Fibroblast of lung (primary cell): Measurements from ENCODE around the gene RALGDS. TPM values are rescaled to one million over a fixed set of nuclear protein-coding genes. Genes with fewer than 3 reads are reported as not detected.

Source experiments
- DNase-seq, 2 donors: peaks; one replicate each; pipeline versions ENCODE4 v3.0.0 to v3.0.0-alpha.2; 2010; ENCODE audit warnings: low read depth in 2 of 2
- H2AFZ ChIP-seq: 2 replicates; pipeline ENCODE4 v1.5.1; 2012; ENCODE audit warnings: low read length, control low read depth, inconsistent platforms
- H3K27ac ChIP-seq: 2 replicates; pipeline ENCODE4 v1.5.1; 2011; ENCODE audit warnings: low read length, control low read depth; ENCODE audit not compliant: insufficient read depth
- H3K27me3 ChIP-seq: 2 replicates; pipeline ENCODE4 v1.5.1; 2011; ENCODE audit warnings: mild to moderate bottlenecking, low read length; ENCODE audit not compliant: control insufficient read depth, insufficient read depth
- H3K36me3 ChIP-seq: 2 replicates; pipeline ENCODE4 v1.5.1; 2011; ENCODE audit warnings: low read length; ENCODE audit not compliant: control insufficient read depth, insufficient read depth
- H3K4me1 ChIP-seq: 2 replicates; pipeline ENCODE4 v1.5.1; 2011; ENCODE audit warnings: low read length; ENCODE audit not compliant: control insufficient read depth, insufficient read depth; ENCODE audit errors: extremely low read depth
- H3K4me2 ChIP-seq: 2 replicates; pipeline ENCODE4 v1.5.1; 2011; ENCODE audit warnings: low read length, control low read depth; ENCODE audit not compliant: insufficient read depth; ENCODE audit errors: extremely low read depth
- H3K4me3 ChIP-seq, 4 experiments: fragments of 200-600 bp in 1 of 4; sonication (generic) in 1 of 4; replicated peaks in 1 of 4; 2 replicates each; pipeline ENCODE4 v1.5.1; 2011 to 2016; ENCODE audit warnings: low read length in 4 of 4, low read depth in 3 of 4, mild to moderate bottlenecking in 3 of 4, control low read depth in 2 of 4, inconsistent platforms in 1 of 4, mixed read lengths in 1 of 4; ENCODE audit not compliant: insufficient read depth in 1 of 4; ENCODE audit errors: control extremely low read depth in 1 of 4
- H3K79me2 ChIP-seq: 2 replicates; pipeline ENCODE4 v1.5.1; 2012; ENCODE audit warnings: mild to moderate bottlenecking, low read length, inconsistent platforms; ENCODE audit not compliant: control insufficient read depth, insufficient read depth
- H3K9ac ChIP-seq: 2 replicates; pipeline ENCODE4 v1.5.1; 2011; ENCODE audit warnings: mild to moderate bottlenecking, low read length, control low read depth; ENCODE audit not compliant: insufficient read depth
- H3K9me3 ChIP-seq: 2 replicates; pipeline ENCODE4 v1.5.1; 2012; ENCODE audit warnings: low read depth, low read length; ENCODE audit not compliant: control insufficient read depth, insufficient read depth
- H4K20me1 ChIP-seq: 2 replicates; pipeline ENCODE4 v1.5.1; 2011; ENCODE audit warnings: low read length; ENCODE audit not compliant: control insufficient read depth, insufficient read depth; ENCODE audit errors: extremely low read depth
- EZH2 ChIP-seq: IDR thresholded peaks from 2 replicates; pipeline ENCODE4 v1.5.1; 2012; ENCODE audit warnings: low read length, control low read depth, mild to moderate bottlenecking; ENCODE audit errors: missing control alignments
- polyA plus RNA-seq, 2 donors: library from polyadenylated mRNA; depleted of rRNA in 1 of 2; stranded (reverse) in 1 of 2; unstranded in 1 of 2; fragments of >200 nt; gene quantifications; 2 replicates each; pipeline ENCODE4 v1.2.1, GENCODE V29; 2011 to 2012; ENCODE audit warnings: missing spikeins in 1 of 2
- total RNA-seq: library from RNA; depleted of rRNA; stranded (reverse); fragments of >200 nt; gene quantifications from 2 replicates; pipeline ENCODE4 v1.2.1, GENCODE V29; 2014
- TF ChIP-seq, protein P1 (sequence below), 2 donors: IDR thresholded peaks in 1 of 2; conservative IDR thresholded peaks in 1 of 2; 1 replicate in 1 of 2; 2 replicates in 1 of 2; pipeline ENCODE4 v1.5.1; 2011 to 2012; ENCODE audit warnings: low read length in 2 of 2, control low read depth in 1 of 2, inconsistent platforms in 1 of 2, low read depth in 1 of 2, mild to moderate bottlenecking in 1 of 2

The RALGDS gene
- total and polyA plus RNA-seq, 2 donors (not counting 1 experiment from before 2014, with no cell fraction given): 16.6 to 23.6 TPM

DNA sequence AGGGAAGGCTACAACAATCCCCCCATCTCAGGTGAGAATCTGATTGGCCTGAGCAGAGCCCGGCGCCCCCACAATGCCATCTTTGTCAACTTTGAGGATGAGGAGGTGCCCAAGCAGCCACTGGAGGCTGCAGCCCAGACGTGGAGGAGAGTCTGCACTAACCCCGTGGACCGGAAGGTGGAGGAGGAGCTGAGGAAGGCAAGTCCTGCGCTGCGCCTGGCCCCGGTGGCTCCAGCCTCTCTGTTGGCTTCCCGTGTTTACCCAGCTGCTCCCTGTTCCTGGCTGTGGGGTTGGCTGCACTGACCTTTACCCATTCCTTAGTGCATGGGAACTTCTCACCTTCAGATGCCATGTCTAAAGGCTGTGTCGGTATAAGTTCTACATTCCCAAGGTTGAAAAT lies 70.3 kb downstream of the RALGDS start:
- TF ChIP-seq, protein P1, sequence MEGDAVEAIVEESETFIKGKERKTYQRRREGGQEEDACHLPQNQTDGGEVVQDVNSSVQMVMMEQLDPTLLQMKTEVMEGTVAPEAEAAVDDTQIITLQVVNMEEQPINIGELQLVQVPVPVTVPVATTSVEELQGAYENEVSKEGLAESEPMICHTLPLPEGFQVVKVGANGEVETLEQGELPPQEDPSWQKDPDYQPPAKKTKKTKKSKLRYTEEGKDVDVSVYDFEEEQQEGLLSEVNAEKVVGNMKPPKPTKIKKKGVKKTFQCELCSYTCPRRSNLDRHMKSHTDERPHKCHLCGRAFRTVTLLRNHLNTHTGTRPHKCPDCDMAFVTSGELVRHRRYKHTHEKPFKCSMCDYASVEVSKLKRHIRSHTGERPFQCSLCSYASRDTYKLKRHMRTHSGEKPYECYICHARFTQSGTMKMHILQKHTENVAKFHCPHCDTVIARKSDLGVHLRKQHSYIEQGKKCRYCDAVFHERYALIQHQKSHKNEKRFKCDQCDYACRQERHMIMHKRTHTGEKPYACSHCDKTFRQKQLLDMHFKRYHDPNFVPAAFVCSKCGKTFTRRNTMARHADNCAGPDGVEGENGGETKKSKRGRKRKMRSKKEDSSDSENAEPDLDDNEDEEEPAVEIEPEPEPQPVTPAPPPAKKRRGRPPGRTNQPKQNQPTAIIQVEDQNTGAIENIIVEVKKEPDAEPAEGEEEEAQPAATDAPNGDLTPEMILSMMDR (conservative IDR thresholded peaks at IDR 0.05 in 1 of 2, IDR thresholded peaks at IDR 0.05 in 1 of 2; ENCODE audit: low read depth in 1 of 2, low read length in 2 of 2): no peak
- no peak for TF ChIP-seq EZH2
- no peak overlapping the region for H3K9ac ChIP-seq
- no peaks in the 10 kb centered on the region for H3K79me2 ChIP-seq
- no peaks in the 10 kb centered on the region for H3K27me3 ChIP-seq
- no peaks in the 10 kb centered on the region for H3K4me1 ChIP-seq
- peaks cover 27% of the 10 kb centered on the region for H3K36me3 ChIP-seq
- H3K9me3 ChIP-seq: no peaks in the 10 kb centered on the region
- no peak overlapping the region for H3K4me3 ChIP-seq
- no peaks in the 10 kb centered on the region for H4K20me1 ChIP-seq
- no peak overlapping the region for H2AFZ ChIP-seq
- no peak overlapping the region for H3K27ac ChIP-seq
- no peak for DNase-seq
- H3K4me2 ChIP-seq: no peak overlapping the region

DNA sequence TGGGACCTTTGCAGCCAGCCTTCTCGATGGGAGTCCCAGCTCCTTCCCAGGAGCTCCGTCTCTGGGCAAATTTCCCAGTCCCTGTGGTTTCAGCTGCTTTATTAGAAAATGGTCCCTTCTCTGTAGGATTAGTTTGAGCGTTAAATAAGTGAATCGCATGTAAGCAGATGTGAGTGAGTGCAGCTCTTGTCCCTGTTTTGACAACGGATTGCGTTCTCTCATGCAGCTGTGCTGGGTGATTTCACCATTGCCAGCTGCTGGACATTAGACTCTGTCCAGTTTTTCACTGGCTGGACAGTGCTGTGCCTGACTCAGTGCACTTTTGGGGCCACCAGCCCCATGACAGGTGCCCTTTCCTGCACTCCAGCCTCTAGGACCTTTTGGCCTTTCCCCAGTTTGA lies 70.9 kb downstream of the RALGDS start:
- Histone ChIP-seq H2AFZ (no peak overlapping the region), H3K27ac (no peak overlapping the region), H3K4me3 (no peak overlapping the region), H3K4me1 (no peaks in the 10 kb centered on the region), H3K36me3 (peaks cover 29% of the 10 kb centered on the region), H3K79me2 (no peaks in the 10 kb centered on the region), H3K27me3 (no peaks in the 10 kb centered on the region), H3K9me3 (no peaks in the 10 kb centered on the region), H3K4me2 (no peak overlapping the region), H4K20me1 (no peaks in the 10 kb centered on the region), H3K9ac (no peak overlapping the region)
- TF ChIP-seq, protein P1 (conservative IDR thresholded peaks at IDR 0.05 in 1 of 2, IDR thresholded peaks at IDR 0.05 in 1 of 2; ENCODE audit: low read depth in 1 of 2, low read length in 2 of 2): no peak
- no peak for TF ChIP-seq EZH2
- DNase-seq: peak; percentile 38 to 48

- no peak for TF ChIP-seq EZH2
- TF ChIP-seq, protein P1 (conservative IDR thresholded peaks at IDR 0.05 in 1 of 2, IDR thresholded peaks at IDR 0.05 in 1 of 2; ENCODE audit: low read depth in 1 of 2, low read length in 2 of 2): no peak
- peaks cover 24% of the 10 kb centered on the region for H3K36me3 ChIP-seq
These were observed 72.0 kb downstream of the RALGDS start for GRCh38 chr9:133049043-133049442.

More at GRCh38 chr9:133049043-133049442, 72.0 kb downstream of the RALGDS start:
- H3K27me3 ChIP-seq: no peaks in the 10 kb centered on the region
- no peaks in the 10 kb centered on the region for H4K20me1 ChIP-seq
- H3K9ac ChIP-seq: no peak overlapping the region
- H3K27ac ChIP-seq: no peak overlapping the region
- no peaks in the 10 kb centered on the region for H3K79me2 ChIP-seq
- DNase-seq: no peak
- H3K4me1 ChIP-seq: no peaks in the 10 kb centered on the region
- no peak overlapping the region for H3K4me3 ChIP-seq
- H2AFZ ChIP-seq: no peak overlapping the region
- H3K9me3 ChIP-seq: no peaks in the 10 kb centered on the region
- no peak overlapping the region for H3K4me2 ChIP-seq
